ENCODE results near the gene KRTAP5-4.
"Not testable (repeated sequence)": the region's sequence is repeated elsewhere in the genome, so short reads cannot be mapped to it uniquely, and the experiment has no call there.

GRCh38 chr11:1596576-1597121, 25.3 kb downstream of the KRTAP5-4 start:
- TF ChIP-seq POLR2A, CTCF (IDR thresholded peaks at IDR 0.05): not testable (repeated sequence)
